Measurements from ENCODE around the gene PAPPA2.

- no peak for TF ChIP-seq NFXL1 (IDR thresholded peaks at IDR 0.05; ENCODE audit: borderline replicate concordance)
- TF ChIP-seq, protein P1, sequence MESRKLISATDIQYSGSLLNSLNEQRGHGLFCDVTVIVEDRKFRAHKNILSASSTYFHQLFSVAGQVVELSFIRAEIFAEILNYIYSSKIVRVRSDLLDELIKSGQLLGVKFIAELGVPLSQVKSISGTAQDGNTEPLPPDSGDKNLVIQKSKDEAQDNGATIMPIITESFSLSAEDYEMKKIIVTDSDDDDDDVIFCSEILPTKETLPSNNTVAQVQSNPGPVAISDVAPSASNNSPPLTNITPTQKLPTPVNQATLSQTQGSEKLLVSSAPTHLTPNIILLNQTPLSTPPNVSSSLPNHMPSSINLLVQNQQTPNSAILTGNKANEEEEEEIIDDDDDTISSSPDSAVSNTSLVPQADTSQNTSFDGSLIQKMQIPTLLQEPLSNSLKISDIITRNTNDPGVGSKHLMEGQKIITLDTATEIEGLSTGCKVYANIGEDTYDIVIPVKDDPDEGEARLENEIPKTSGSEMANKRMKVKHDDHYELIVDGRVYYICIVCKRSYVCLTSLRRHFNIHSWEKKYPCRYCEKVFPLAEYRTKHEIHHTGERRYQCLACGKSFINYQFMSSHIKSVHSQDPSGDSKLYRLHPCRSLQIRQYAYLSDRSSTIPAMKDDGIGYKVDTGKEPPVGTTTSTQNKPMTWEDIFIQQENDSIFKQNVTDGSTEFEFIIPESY (IDR thresholded peaks at IDR 0.05): no peak
- TF ChIP-seq CTCF (IDR thresholded peaks at IDR 0.05 in 2 of 3, conservative IDR thresholded peaks at IDR 0.05 in 1 of 3; ENCODE audit: control insufficient read depth in 2 of 3, extremely low read depth in 1 of 3, insufficient read depth in 1 of 3, low read depth in 3 of 3, low read length in 3 of 3): no peak
- no peak for TF ChIP-seq TAF1 (IDR thresholded peaks at IDR 0.05; ENCODE audit: borderline replicate concordance, low read depth, low read length)
- no peak for TF ChIP-seq SREBF2 (IDR thresholded peaks at IDR 0.05; ENCODE audit: low read length)
- TF ChIP-seq SPI1 (IDR thresholded peaks at IDR 0.05; ENCODE audit: borderline replicate concordance, insufficient read depth, low read depth, low read length): no peak
- no peak for TF ChIP-seq SP1 (IDR thresholded peaks at IDR 0.05; ENCODE audit: low read depth, low read length)
These were observed 154.9 kb downstream of the PAPPA2 start for GRCh38 chr1:176617881-176618280.
